Trophoblast cell (in vitro differentiated cells and primary cell): ENCODE data around the gene VILL.

Experiments
- DNase-seq, 2 donors: peaks; one replicate each; pipeline ENCODE4 v3.0.0-alpha.2; 2016
- H2AFZ ChIP-seq: 2 replicates; pipeline ENCODE4 v1.6.1; 2013; ENCODE audit warnings: low read length, moderate library complexity, mild to moderate bottlenecking; ENCODE audit not compliant: insufficient read depth, poor library complexity
- H2AK5ac ChIP-seq: 2 replicates; pipeline ENCODE4 v1.6.1; 2013; ENCODE audit warnings: mild to moderate bottlenecking, low read length
- H2BK120ac ChIP-seq: 2 replicates; pipeline ENCODE4 v1.6.1; 2013; ENCODE audit warnings: low read length, mild to moderate bottlenecking, moderate library complexity; ENCODE audit not compliant: insufficient read depth, poor library complexity
- H2BK12ac ChIP-seq: 2 replicates; pipeline ENCODE4 v1.6.1; 2013; ENCODE audit warnings: mild to moderate bottlenecking, low read length, moderate library complexity
- H2BK5ac ChIP-seq: 2 replicates; pipeline ENCODE4 v1.6.1; 2013; ENCODE audit warnings: low read length, low read depth, moderate library complexity, mild to moderate bottlenecking; ENCODE audit not compliant: poor library complexity
- H3K14ac ChIP-seq: 2 replicates; pipeline ENCODE4 v1.6.1; 2013; ENCODE audit warnings: mild to moderate bottlenecking, low read length
- H3K18ac ChIP-seq: 2 replicates; pipeline ENCODE4 v1.6.1; 2013; ENCODE audit warnings: mild to moderate bottlenecking, low read length
- H3K23ac ChIP-seq: 2 replicates; pipeline ENCODE4 v1.6.1; 2013; ENCODE audit warnings: low read length
- H3K27ac ChIP-seq: 2 replicates; pipeline ENCODE4 v1.5.1; 2013; ENCODE audit warnings: low read depth, mild to moderate bottlenecking, inconsistent platforms, low read length, moderate library complexity
- H3K27me3 ChIP-seq: 2 replicates; pipeline ENCODE4 v1.6.1; 2013; ENCODE audit warnings: inconsistent platforms, mild to moderate bottlenecking, low read length, moderate library complexity; ENCODE audit not compliant: insufficient read depth
- H3K36me3 ChIP-seq, 2 experiments: 1 replicate in 1 of 2; 2 replicates in 1 of 2; pipeline ENCODE4 v1.6.1; 2013; ENCODE audit warnings: low read length in 2 of 2, mild to moderate bottlenecking in 2 of 2, moderate library complexity in 1 of 2; ENCODE audit not compliant: insufficient read depth in 2 of 2, control insufficient read depth in 1 of 2
- H3K4ac ChIP-seq: 2 replicates; pipeline ENCODE4 v1.6.1; 2013; ENCODE audit warnings: low read depth, mild to moderate bottlenecking, low read length, moderate library complexity
- H3K4me1 ChIP-seq, 2 experiments: 1 replicate in 1 of 2; 2 replicates in 1 of 2; pipeline ENCODE4 v1.6.1; 2013; ENCODE audit warnings: low read length in 2 of 2, mild to moderate bottlenecking in 2 of 2, moderate library complexity in 1 of 2; ENCODE audit not compliant: insufficient read depth in 2 of 2, control insufficient read depth in 1 of 2
- H3K4me2 ChIP-seq: 2 replicates; pipeline ENCODE4 v1.6.1; 2013; ENCODE audit warnings: inconsistent platforms, mild to moderate bottlenecking, low read length, moderate library complexity
- H3K4me3 ChIP-seq: 2 replicates; pipeline ENCODE4 v1.5.1; 2013; ENCODE audit warnings: mild to moderate bottlenecking, low read depth, low read length, inconsistent platforms
- H3K79me1 ChIP-seq: one replicate; pipeline ENCODE4 v1.6.1; 2013; ENCODE audit warnings: low read length
- H3K79me2 ChIP-seq: 2 replicates; pipeline ENCODE4 v1.6.1; 2013; ENCODE audit warnings: low read length, mild to moderate bottlenecking; ENCODE audit not compliant: control insufficient read depth, insufficient read depth, poor library complexity
- H3K9ac ChIP-seq: 2 replicates; pipeline ENCODE4 v1.6.1; 2013; ENCODE audit warnings: mild to moderate bottlenecking, low read length
- H3K9me3 ChIP-seq: 2 replicates; pipeline ENCODE4 v1.6.1; 2013; ENCODE audit warnings: low read depth, mild to moderate bottlenecking, control low read depth, inconsistent platforms, low read length; ENCODE audit not compliant: insufficient read depth
- H4K12ac ChIP-seq: 2 replicates; pipeline ENCODE4 v1.6.1; 2013; ENCODE audit warnings: low read depth, mild to moderate bottlenecking, low read length, moderate library complexity
- H4K8ac ChIP-seq: 2 replicates; pipeline ENCODE4 v1.6.1; 2013; ENCODE audit warnings: low read depth, mild to moderate bottlenecking, low read length, moderate library complexity
- H4K91ac ChIP-seq: one replicate; pipeline ENCODE4 v1.6.1; 2013; ENCODE audit warnings: low read depth, mild to moderate bottlenecking, low read length, moderate library complexity
- WGBS: extraction: QIAGEN DNeasy Blood & Tissue Kit; methylation state at CpG from one replicate; pipeline ENCODE4 v1.1.7; 2013; ENCODE audit warnings: missing lambda C conversion rate; ENCODE audit not compliant: insufficient read length, insufficient coverage; ENCODE audit errors: extremely low coverage; 5-methylcytosine and 5-hydroxymethylcytosine counted together

Gene VILL

GRCh38 chr3:37943631-37944314 is 46.8 kb upstream of the VILL start:
- no CpG with 5 or more reads among the region's 8 CpGs for WGBS

GRCh38 chr3:37944391-37944842 is 46.2 kb upstream of the VILL start:
- Histone ChIP-seq H3K79me2 (peaks cover 2% of the 10 kb centered on the region), H3K4ac (no peak overlapping the region), H3K4me3 (no peak overlapping the region), H2BK5ac (peak overlapping the region; percentile 60), H2AFZ (no peak overlapping the region), H4K12ac (no peak overlapping the region), H3K23ac (no peak overlapping the region), H3K27me3 (no peaks in the 10 kb centered on the region), H2BK12ac (peak overlapping the region; percentile 75), H3K27ac (peak overlapping the region; percentile 31), H4K91ac (peak overlapping the region; percentile 59), H3K4me1 (peaks cover 32 to 38% of the 10 kb centered on the region in 2 experiments), H2BK120ac (peak overlapping the region; percentile 52), H2AK5ac (peak overlapping the region; percentile 77), H4K8ac (peak overlapping the region; percentile 4), H3K36me3 (no peaks in the 10 kb centered on the region), H3K9ac (no peak overlapping the region), H3K14ac (peak overlapping the region; percentile 48), H3K79me1 (peaks cover 16% of the 10 kb centered on the region), H3K9me3 (no peaks in the 10 kb centered on the region), H3K4me2 (no peak overlapping the region), H3K18ac (peak overlapping the region; percentile 72)
- no CpG with 5 or more reads among the region's 2 CpGs for WGBS
- DNase-seq = peak in 1 of 2 donors; percentile 9

More at GRCh38 chr3:37943631-37944314, 46.8 kb upstream of the VILL start:
- H3K23ac ChIP-seq = no peak overlapping the region
- no peak overlapping the region for H3K9ac ChIP-seq
- no peak overlapping the region for H3K4me2 ChIP-seq
- DNase-seq = peak in 1 of 2 donors; percentile 49
- no peak overlapping the region for H4K12ac ChIP-seq
- H3K4ac ChIP-seq = no peak overlapping the region
- H3K79me2 ChIP-seq = peaks cover 2% of the 10 kb centered on the region
- no peaks in the 10 kb centered on the region for H3K9me3 ChIP-seq
- no peak overlapping the region for H4K91ac ChIP-seq
- H2BK120ac ChIP-seq = no peak overlapping the region
- H3K27ac ChIP-seq = peak overlapping the region; percentile 8
- no peak overlapping the region for H2BK5ac ChIP-seq
- H3K4me1 ChIP-seq = peaks cover 32 to 38% of the 10 kb centered on the region in 2 experiments
- no peak overlapping the region for H2AFZ ChIP-seq
- peaks cover 16% of the 10 kb centered on the region for H3K79me1 ChIP-seq
- H3K27me3 ChIP-seq = no peaks in the 10 kb centered on the region
- no peak overlapping the region for H3K4me3 ChIP-seq
- H3K36me3 ChIP-seq = no peaks in the 10 kb centered on the region
- H3K14ac ChIP-seq = no peak overlapping the region
- H2BK12ac ChIP-seq = no peak overlapping the region
- no peak overlapping the region for H3K18ac ChIP-seq
- no peak overlapping the region for H2AK5ac ChIP-seq
- no peak overlapping the region for H4K8ac ChIP-seq

- Histone ChIP-seq H2AFZ (no peak overlapping the region), H3K27me3 (no peaks in the 10 kb centered on the region), H3K9ac (no peak overlapping the region), H3K18ac (no peak overlapping the region), H4K91ac (peak overlapping the region; percentile 60), H2BK12ac (peak overlapping the region; percentile 37), H3K4me1 (peaks cover 32 to 38% of the 10 kb centered on the region in 2 experiments), H3K4me3 (no peak overlapping the region), H3K14ac (no peak overlapping the region), H2AK5ac (no peak overlapping the region), H4K8ac (no peak overlapping the region), H3K79me1 (peaks cover 16% of the 10 kb centered on the region), H3K27ac (peak overlapping the region; percentile 88), H2BK120ac (peak overlapping the region; percentile 14), H2BK5ac (peak overlapping the region; percentile 22), H3K79me2 (peaks cover 2% of the 10 kb centered on the region), H3K36me3 (no peaks in the 10 kb centered on the region), H3K4me2 (peak overlapping the region; percentile 43), H4K12ac (no peak overlapping the region), H3K9me3 (no peaks in the 10 kb centered on the region), H3K23ac (no peak overlapping the region), H3K4ac (no peak overlapping the region)
- peak; percentile 62 to 76 for DNase-seq
- no CpG with 5 or more reads among the region's 6 CpGs for WGBS
Observed at GRCh38 chr3:37945156-37945806, 45.3 kb upstream of the VILL start.

DNA sequence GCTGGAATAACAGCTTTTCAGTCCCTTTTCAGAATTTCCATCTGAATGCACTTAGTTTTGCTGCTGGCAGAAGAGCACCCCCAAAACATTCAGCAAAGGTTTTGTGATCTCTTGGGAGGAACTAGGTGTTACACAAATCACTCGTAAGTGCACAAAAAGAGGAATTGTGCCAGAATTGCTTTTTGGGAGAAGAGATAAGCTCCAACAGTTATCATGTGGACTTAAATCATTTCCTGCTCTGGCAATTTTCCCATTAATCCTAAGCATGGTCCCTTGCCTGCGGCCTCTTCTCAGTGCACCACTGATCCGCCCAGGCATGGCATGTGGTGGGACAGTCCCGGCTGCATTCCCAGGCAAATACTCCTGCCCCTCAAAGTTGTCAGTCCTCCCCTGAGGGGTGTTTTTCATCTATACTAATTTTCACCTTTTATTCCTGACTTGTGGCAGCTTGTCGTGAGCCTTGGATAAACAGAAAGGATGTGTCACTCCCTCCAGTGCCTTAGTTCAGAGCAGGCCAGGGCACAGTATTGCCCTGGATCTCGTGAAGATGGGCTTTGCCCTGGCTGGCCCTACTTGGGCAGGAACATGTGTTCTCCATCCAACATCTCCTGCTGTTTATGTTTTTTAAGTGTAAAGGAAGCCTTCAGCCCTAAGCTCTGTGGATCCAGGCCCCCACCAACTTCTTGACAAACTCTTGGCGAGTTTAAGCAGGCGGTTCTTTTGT is 44.6 kb upstream of the VILL start:
- H3K4me1 ChIP-seq = peaks cover 32 to 38% of the 10 kb centered on the region in 2 experiments
- H4K12ac ChIP-seq = no peak overlapping the region
- peak; percentile 85 to 89 for DNase-seq
- peak overlapping the region; percentile 49 for H3K18ac ChIP-seq
- H3K36me3 ChIP-seq = no peaks in the 10 kb centered on the region
- no peaks in the 10 kb centered on the region for H3K27me3 ChIP-seq
- peak overlapping the region; percentile 9 for H3K4ac ChIP-seq
- peak overlapping the region; percentile 56 for H2BK120ac ChIP-seq
- H2AFZ ChIP-seq = no peak overlapping the region
- H3K79me1 ChIP-seq = peaks cover 16% of the 10 kb centered on the region
- no CpG with 5 or more reads among the region's 8 CpGs for WGBS
- H3K9me3 ChIP-seq = no peaks in the 10 kb centered on the region
- H3K79me2 ChIP-seq = peaks cover 2% of the 10 kb centered on the region
- peak overlapping the region; percentile 88 for H3K27ac ChIP-seq
- peak overlapping the region; percentile 83 for H2BK5ac ChIP-seq
- no peak overlapping the region for H3K23ac ChIP-seq
- peak overlapping the region; percentile 37 for H2BK12ac ChIP-seq
- no peak overlapping the region for H3K9ac ChIP-seq
- peak overlapping the region; percentile 17 for H3K14ac ChIP-seq
- peak overlapping the region; percentile 57 for H2AK5ac ChIP-seq
- H4K91ac ChIP-seq = peak overlapping the region; percentile 72
- no peak overlapping the region for H3K4me3 ChIP-seq
- H4K8ac ChIP-seq = peak overlapping the region; percentile 32
- H3K4me2 ChIP-seq = peak overlapping the region; percentile 50
